Mesodermal cell (in vitro differentiated cells): Measurements from ENCODE around the gene FOXC2.

Source experiments
- H3K27ac ChIP-seq: 2 replicates; pipeline ENCODE4 v1.7.0; 2013; ENCODE audit warnings: mild to moderate bottlenecking, low read depth, low read length, moderate library complexity; ENCODE audit not compliant: severe bottlenecking
- H3K36me3 ChIP-seq: 2 replicates; pipeline ENCODE4 v1.7.1; 2013; ENCODE audit warnings: mild to moderate bottlenecking, low read length, moderate library complexity; ENCODE audit not compliant: control insufficient read depth, insufficient read depth
- H3K4me1 ChIP-seq: one replicate; pipeline ENCODE4 v1.7.1; 2013; ENCODE audit warnings: mild to moderate bottlenecking, low read length; ENCODE audit not compliant: insufficient read depth, control insufficient read depth, poor library complexity, severe bottlenecking
- H3K4me3 ChIP-seq: 2 replicates; pipeline ENCODE4 v1.7.0; 2013; ENCODE audit warnings: low read length, control low read depth, mild to moderate bottlenecking; ENCODE audit not compliant: insufficient read depth, poor library complexity, severe bottlenecking; ENCODE audit errors: extremely low read depth
- H3K9me3 ChIP-seq: 2 replicates; pipeline ENCODE4 v1.7.1; 2013; ENCODE audit warnings: mild to moderate bottlenecking, low read length, moderate library complexity; ENCODE audit not compliant: control insufficient read depth
- WGBS, 2 experiments: methylation state at CpG; one replicate each; pipeline ENCODE4 v1.1.5; 2013; ENCODE audit warnings: missing lambda C conversion rate in 2 of 2; ENCODE audit not compliant: insufficient coverage in 2 of 2; 5-methylcytosine and 5-hydroxymethylcytosine counted together

FOXC2 gene

DNA sequence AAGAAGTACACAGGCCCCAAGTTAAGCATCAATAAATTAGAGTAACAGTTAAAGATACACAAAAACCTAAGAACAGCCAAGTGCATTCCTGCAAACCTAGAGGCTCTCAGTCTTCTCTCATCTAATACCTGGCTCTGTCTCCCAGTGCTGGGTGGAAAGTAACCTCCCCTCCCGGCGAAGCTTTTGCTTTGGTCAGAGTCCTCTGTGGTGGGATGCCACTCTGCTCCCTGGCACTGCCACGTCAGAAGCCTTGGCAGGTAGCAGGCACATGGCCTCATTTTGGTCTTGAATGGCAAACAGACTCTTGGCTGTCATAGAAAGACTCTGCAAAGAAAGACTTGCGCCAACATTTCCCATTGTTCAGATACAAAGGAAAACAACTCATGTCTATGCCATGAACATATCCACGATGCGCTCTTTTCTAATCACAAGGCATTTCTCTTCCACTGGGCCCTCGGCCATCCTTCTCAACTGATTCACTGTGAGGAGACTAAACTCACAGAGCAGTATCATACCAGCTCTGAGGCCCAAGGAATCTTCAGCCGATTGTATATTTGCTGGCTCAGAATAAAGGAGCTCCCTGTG lies 32.8 kb upstream of the FOXC2 start:
- no peak overlapping the region for H3K27ac ChIP-seq
- WGBS, 2 experiments = 89 to 96% methylated on average over 7 of the region's 8 CpGs

DNA sequence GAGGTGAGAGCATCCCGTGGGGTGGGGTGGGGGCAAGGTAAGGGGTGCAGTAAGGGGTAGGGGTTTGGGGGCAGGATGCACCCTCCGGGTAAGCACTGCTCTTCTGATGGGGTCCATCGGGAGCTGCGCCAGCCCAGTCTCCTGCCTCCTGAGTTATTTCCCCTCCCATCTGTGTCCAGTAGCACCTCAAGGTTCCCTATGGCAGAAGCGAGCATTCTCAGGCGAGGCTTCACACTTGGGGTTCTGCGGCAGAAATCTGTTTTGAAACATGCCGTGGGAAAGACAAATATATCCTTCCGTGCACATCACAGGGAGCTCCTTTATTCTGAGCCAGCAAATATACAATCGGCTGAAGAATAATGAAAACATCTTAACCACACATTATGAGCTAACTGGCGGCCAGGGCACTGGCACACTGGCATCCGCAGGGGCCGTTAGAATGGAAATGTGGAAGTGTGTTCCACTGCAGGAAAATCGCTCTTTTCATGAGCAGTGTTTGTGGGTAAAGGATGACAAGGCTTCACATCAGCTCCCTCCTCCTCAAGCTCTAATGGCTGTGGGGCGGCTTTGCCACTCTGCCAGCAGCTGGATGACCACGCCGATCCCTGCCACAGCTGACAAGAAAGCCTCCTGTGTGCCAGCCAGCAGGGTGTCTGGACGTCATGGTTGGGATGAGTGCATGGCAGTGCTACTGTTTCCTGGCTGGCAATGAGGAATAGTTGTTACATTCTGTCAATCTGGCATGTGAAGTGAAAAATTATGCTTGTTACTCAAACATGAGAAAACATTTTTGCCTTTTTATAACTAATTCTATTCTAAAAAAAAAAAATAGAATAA lies 31.6 kb upstream of the FOXC2 start:
- Histone ChIP-seq H3K27ac (no peak overlapping the region), H3K36me3 (peaks cover 33% of the 10 kb centered on the region), H3K4me1 (no peaks in the 10 kb centered on the region), H3K4me3 (no peak overlapping the region), H3K9me3 (no peaks in the 10 kb centered on the region)
- 89 to 92% methylated on average over 10 of the region's 18 CpGs for WGBS, 2 experiments

More for the DNA sequence above, 32.8 kb upstream of the FOXC2 start:
- no peaks in the 10 kb centered on the region for H3K9me3 ChIP-seq
- no peak overlapping the region for H3K4me3 ChIP-seq
- H3K4me1 ChIP-seq = no peaks in the 10 kb centered on the region
- H3K36me3 ChIP-seq = peaks cover 22% of the 10 kb centered on the region

DNA sequence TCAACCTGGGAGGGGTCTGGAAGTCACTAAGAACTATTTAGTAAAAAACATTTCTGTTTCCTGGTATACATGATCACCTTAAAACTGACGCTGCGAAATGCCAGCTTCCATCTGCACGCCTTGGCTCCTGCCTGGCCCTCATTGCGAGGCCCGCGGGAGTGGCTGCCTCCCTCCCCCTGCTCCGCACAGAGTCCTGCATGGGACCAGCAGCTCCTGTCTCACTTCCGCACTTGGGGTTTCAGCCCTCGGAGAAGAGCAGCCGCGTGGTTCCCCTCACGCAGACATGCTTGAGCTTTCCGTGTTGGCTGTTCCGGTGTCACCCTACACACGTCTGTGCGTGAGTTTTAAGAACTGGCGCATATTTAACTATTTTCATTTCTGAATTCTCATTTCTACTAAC lies 30.0 kb upstream of the FOXC2 start:
- 89 to 97% methylated on average over 16 to 17 of the region's 17 CpGs for WGBS, 2 experiments
- no peaks in the 10 kb centered on the region for H3K4me1 ChIP-seq
- no peak overlapping the region for H3K27ac ChIP-seq
- H3K9me3 ChIP-seq = no peaks in the 10 kb centered on the region
- no peak overlapping the region for H3K4me3 ChIP-seq
- H3K36me3 ChIP-seq = peaks cover 50% of the 10 kb centered on the region

DNA sequence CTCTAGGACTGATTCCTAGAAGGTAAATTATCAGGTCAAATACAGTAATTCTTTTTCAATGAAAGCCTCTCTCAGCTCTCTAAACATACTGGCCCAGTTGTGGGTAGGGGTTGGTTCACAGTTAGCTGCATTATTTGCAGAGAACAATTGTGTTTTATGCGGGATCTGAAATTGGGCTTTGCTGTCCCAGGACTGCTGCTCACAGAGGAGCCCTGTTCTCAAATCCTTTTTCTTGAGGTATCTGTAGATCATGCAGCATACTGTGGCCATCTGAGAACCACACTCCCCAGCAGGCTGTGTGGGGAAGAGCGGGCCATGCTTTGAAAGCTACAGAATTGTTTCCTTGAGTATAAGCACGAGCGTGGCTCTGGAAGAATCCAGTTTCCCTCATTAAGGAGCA lies 29.1 kb upstream of the FOXC2 start:
- H3K9me3 ChIP-seq = no peaks in the 10 kb centered on the region
- 92% methylated on average over 4 of the region's 4 CpGs for WGBS, 2 experiments
- H3K27ac ChIP-seq = no peak overlapping the region
- no peaks in the 10 kb centered on the region for H3K4me1 ChIP-seq
- H3K36me3 ChIP-seq = peaks cover 58% of the 10 kb centered on the region
- no peak overlapping the region for H3K4me3 ChIP-seq

DNA sequence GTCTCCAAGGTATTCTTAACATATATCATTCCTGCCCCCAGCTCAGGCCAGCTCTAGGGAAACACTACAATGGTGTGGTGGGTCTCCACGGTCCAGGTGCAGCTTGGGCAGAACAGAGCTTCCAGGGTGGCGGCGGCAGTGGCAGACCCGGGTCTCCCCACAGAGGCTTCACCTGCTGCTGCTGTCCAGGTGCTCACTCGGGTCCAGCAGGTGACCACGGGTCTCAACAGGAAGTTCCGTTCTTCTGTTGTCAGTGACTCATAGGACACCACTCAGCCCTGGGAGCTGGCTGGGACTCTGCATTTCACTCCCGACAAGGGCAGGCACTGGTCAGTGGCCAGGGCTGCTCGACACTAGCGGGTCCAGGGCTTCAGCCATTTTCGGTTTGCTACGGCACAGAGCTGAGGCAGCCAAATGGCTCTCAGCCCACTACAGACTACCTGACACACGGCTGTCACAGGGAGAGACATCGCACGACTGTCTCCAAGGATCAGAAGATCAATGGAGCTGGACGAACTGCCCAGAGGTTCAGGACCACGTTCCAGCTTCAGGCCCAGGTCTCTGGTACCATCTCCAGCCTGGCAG lies 28.3 kb upstream of the FOXC2 start:
- WGBS, 2 experiments = 95 to 96% methylated on average over 14 to 17 of the region's 17 CpGs
- H3K4me1 ChIP-seq = no peaks in the 10 kb centered on the region
- H3K4me3 ChIP-seq = no peak overlapping the region
- peaks cover 66% of the 10 kb centered on the region for H3K36me3 ChIP-seq
- no peaks in the 10 kb centered on the region for H3K9me3 ChIP-seq
- H3K27ac ChIP-seq = no peak overlapping the region

DNA sequence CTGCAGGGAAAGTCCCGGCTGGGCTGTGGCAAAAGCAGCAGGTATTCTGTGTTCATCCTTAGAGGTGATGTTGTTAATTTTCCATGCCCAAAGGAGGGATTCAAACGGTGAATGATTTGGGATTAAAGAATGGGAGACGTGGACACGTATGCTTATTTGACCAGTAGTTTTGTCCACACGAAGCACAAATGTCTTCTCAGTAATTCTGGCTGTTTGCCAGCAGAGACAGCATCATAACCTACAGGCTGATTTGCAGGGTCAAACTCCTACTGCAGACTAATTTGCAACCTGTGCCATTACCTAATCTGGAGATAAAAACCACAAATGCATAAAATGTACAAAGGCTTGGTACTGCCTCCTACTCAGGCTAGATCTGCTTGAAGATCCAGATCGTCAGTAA lies 25.7 kb upstream of the FOXC2 start:
- no peak overlapping the region for H3K27ac ChIP-seq
- H3K4me1 ChIP-seq = no peaks in the 10 kb centered on the region
- 88 to 93% methylated on average over 6 of the region's 6 CpGs for WGBS, 2 experiments
- H3K36me3 ChIP-seq = peaks cover 69% of the 10 kb centered on the region
- no peak overlapping the region for H3K4me3 ChIP-seq
- H3K9me3 ChIP-seq = no peaks in the 10 kb centered on the region

DNA sequence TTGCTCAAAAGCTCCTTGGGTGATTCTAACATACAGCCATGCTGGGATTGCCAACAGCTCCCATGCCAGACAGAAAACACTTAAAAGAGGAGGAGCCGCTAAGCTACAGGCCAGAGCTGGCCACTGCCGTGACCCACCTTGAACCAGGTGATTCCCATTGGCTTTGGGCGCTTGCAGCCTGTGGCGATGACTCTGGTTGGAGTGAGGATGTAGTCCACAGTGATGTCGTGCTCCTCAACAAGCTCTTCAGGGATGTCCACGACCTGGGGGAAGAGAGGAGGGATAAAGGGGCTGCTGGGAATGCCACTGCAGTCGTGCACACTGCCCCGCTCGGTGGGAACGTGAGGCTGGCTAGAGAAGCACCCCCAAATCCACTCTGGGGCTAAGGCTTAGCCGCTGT lies 25.1 kb upstream of the FOXC2 start:
- no peaks in the 10 kb centered on the region for H3K4me1 ChIP-seq
- no peak overlapping the region for H3K27ac ChIP-seq
- peaks cover 73% of the 10 kb centered on the region for H3K36me3 ChIP-seq
- 93 to 99% methylated on average over 10 to 11 of the region's 11 CpGs for WGBS, 2 experiments
- H3K9me3 ChIP-seq = no peaks in the 10 kb centered on the region
- no peak overlapping the region for H3K4me3 ChIP-seq

DNA sequence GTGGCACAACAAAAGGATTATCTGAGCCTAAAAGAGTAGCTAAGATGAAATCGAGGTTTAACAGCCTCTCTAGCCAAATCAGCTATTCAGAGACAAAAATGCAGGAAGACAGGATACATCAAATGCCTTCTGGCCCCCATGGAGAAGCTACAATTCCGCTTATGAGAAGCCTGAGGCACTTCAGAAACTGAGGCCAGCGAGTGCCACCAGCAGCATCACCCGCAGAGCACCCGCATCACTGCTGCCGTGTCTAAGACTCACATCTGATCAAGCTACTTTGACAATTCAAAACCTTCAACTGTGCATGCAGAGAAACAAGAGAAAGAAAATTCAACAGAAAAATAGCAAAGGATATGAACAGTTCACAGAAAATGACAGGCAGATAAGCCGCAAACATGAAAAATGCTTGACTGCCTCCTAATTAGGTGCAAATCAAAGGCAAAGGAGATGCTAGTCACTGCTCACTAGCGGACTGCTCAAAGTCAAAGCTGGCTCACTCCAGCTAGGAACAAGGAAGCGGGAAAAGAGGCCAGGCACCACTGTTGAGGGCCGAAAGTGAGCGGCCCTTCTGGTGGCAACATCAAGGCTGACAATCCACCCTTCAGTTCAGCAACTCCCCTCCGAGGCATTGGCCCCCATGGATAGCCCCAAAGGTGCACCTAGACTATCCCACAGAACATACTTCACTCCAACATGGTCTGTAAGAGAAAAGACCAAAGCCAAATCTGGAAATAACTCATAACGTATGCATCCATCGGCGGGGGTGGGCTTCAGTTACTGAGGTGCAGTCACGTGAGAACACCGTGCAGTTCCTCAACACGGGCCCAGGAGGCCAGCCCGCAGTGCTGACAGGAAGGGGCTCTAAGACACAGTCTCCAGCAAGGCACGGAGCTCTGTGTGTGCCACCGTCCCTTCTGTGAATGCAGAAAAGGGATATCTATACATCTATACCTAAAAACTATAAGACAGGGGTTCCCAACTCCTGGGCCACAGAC lies 23.6 kb upstream of the FOXC2 start:
- Histone ChIP-seq H3K4me1 (no peaks in the 10 kb centered on the region), H3K36me3 (peaks cover 76% of the 10 kb centered on the region), H3K4me3 (no peak overlapping the region), H3K27ac (no peak overlapping the region), H3K9me3 (no peaks in the 10 kb centered on the region)
- 90 to 97% methylated on average over 15 to 18 of the region's 21 CpGs for WGBS, 2 experiments

DNA sequence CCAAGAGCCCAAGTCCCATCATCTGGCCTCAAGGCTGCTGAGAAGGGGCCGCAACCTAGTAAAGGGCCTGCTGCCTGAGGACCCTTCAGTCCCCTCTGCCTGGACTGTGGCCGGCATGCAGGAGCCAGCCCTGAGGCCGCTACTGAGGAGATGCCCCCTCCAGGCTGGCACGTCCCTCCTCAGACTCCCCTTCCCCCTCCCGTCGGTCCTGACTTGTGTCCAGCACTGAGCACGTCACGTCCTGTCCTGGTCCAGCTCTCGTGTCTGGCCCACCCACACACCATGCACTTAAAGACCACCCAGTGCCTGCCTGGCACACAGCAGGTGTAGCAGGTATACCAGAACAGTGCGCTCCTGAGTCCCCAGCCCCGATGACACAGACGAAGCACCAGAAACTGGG lies 21.1 kb upstream of the FOXC2 start:
- Histone ChIP-seq H3K36me3 (peaks cover 73% of the 10 kb centered on the region), H3K27ac (no peak overlapping the region), H3K4me3 (no peak overlapping the region), H3K9me3 (no peaks in the 10 kb centered on the region), H3K4me1 (no peaks in the 10 kb centered on the region)
- 72 to 92% methylated on average over 5 to 10 of the region's 12 CpGs for WGBS, 2 experiments

DNA sequence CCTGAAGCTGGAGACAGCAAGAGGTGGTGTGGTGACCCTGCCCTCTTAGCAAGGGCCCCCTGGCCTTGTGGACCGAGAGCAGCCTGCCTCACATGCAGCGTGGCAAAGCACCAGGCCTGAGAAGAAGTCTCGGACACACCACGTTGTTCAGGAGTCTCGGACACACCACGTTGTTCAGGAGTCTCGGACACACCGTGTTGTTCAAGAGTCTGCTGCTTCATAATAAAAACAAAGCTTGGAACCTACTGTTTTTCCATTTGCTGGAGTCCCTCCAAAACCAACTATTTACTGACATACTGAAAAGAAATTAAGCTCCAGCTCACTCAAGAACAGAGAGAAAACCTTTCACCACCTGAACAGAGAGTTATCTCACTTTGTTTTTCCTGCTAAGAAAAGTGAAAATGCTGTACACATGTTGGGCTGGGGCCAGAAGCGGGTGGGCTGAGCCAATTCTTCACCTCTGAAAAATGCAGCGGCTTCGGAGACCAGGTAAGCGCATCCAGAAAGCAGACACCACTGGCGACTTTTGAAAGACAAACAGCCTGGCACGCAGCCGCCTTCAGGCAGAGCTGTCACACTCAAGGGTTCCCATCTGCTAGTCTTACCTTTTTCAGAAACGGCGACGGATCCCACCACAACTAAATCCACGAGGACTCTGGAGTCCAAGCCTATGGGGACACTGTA lies 20.5 kb upstream of the FOXC2 start:
- H3K36me3 ChIP-seq = peaks cover 71% of the 10 kb centered on the region
- no peak overlapping the region for H3K27ac ChIP-seq
- H3K9me3 ChIP-seq = no peaks in the 10 kb centered on the region
- 92 to 98% methylated on average over 15 to 19 of the region's 19 CpGs for WGBS, 2 experiments
- no peaks in the 10 kb centered on the region for H3K4me1 ChIP-seq
- H3K4me3 ChIP-seq = no peak overlapping the region
